GM19238 (cell line): ENCODE data around the gene VPS51.

Experiments
- DNase-seq: peaks from one replicate; pipeline ENCODE4 v3.0.0; 2011; ENCODE audit warnings: low spot score; ENCODE audit not compliant: insufficient read length

VPS51 gene

GRCh38 chr11:65095974-65096806 lies at the start of gene VPS51:
VPS51 (plus strand) TSS chr11:65096214; CDS start chr11:65096251, 37 bp downstream.
- peak; percentile 92 for DNase-seq

- DNase-seq = peak; percentile 45
Observed at GRCh38 chr11:65047581-65048422, 48.2 kb upstream of the VPS51 start.

GRCh38 chr11:65051398-65051858 lies 44.6 kb upstream of the VPS51 start:
- no peak for DNase-seq

GRCh38 chr11:65053827-65054508 lies 42.0 kb upstream of the VPS51 start:
- DNase-seq = peak; percentile 44

- peak; percentile 36 for DNase-seq
Observed at GRCh38 chr11:65055538-65055937, 40.5 kb upstream of the VPS51 start.

GRCh38 chr11:65056999-65057398 lies 39.0 kb upstream of the VPS51 start:
- DNase-seq = no peak

- DNase-seq = no peak
Observed at GRCh38 chr11:65057526-65057925, 38.5 kb upstream of the VPS51 start.

- DNase-seq = no peak
Observed at GRCh38 chr11:65058012-65058411, 38.0 kb upstream of the VPS51 start.

GRCh38 chr11:65058419-65059054 lies 37.5 kb upstream of the VPS51 start, which contains the start of gene NAALADL1:
NAALADL1 (minus strand) TSS chr11:65058553; CDS start chr11:65058521, 32 bp downstream.
- no peak for DNase-seq

- DNase-seq = no peak
Observed at GRCh38 chr11:65059523-65059922, 36.5 kb upstream of the VPS51 start.

GRCh38 chr11:65059959-65060824 lies 35.8 kb upstream of the VPS51 start:
- DNase-seq = no peak

GRCh38 chr11:65060913-65061408 lies 35.1 kb upstream of the VPS51 start:
- no peak for DNase-seq

- DNase-seq = no peak
Observed at GRCh38 chr11:65063532-65063931, 32.5 kb upstream of the VPS51 start.

GRCh38 chr11:65064847-65065240 lies 31.2 kb upstream of the VPS51 start:
- DNase-seq = no peak

GRCh38 chr11:65065851-65066250 lies 30.2 kb upstream of the VPS51 start:
- DNase-seq = no peak

GRCh38 chr11:65066315-65066714 lies 29.7 kb upstream of the VPS51 start:
- no peak for DNase-seq

GRCh38 chr11:65066805-65067291 lies 29.2 kb upstream of the VPS51 start:
- no peak for DNase-seq

- no peak for DNase-seq
Observed at GRCh38 chr11:65067446-65067845, 28.6 kb upstream of the VPS51 start.

- no peak for DNase-seq
Observed at GRCh38 chr11:65069217-65069616, 26.8 kb upstream of the VPS51 start.
